HG03045 (cell line): ENCODE results near the gene RASA3.
"Not testable (repeated sequence)": the region's sequence is repeated elsewhere in the genome, so short reads cannot be mapped to it uniquely, and the experiment has no call there.

Experiments used
- ATAC-seq: cut with Tn5 transposase; IDR thresholded peaks from one replicate; pipeline ENCODE4 v1.9.1; 2021; ENCODE audit warnings: mild to moderate bottlenecking, moderate library complexity; ENCODE audit not compliant: unreplicated experiment

The RASA3 gene

GRCh38 chr13:113996081-113996911, 136.1 kb downstream of the RASA3 start:
- ATAC-seq = no peak

- no peak for ATAC-seq
Observed at GRCh38 chr13:113995051-113995601, 137.3 kb downstream of the RASA3 start.

GRCh38 chr13:113992276-113993005, 140.0 kb downstream of the RASA3 start:
- no peak for ATAC-seq

- ATAC-seq = no peak
Observed at GRCh38 chr13:113991676-113992179, 140.7 kb downstream of the RASA3 start.

- ATAC-seq = no peak
Observed at GRCh38 chr13:113991191-113991669, 141.2 kb downstream of the RASA3 start.

- ATAC-seq = no peak
Observed at GRCh38 chr13:113990321-113990837, 142.0 kb downstream of the RASA3 start.

GRCh38 chr13:113989585-113990300, 142.7 kb downstream of the RASA3 start:
- ATAC-seq = no peak

- ATAC-seq = not testable (repeated sequence)
Observed at GRCh38 chr13:113988859-113989258, 143.6 kb downstream of the RASA3 start.

GRCh38 chr13:113982296-113982661, 150.1 kb downstream of the RASA3 start:
- no peak for ATAC-seq

GRCh38 chr13:113981611-113982295, 150.7 kb downstream of the RASA3 start:
- no peak for ATAC-seq

- ATAC-seq = no peak
Observed at GRCh38 chr13:113981194-113981605, 151.2 kb downstream of the RASA3 start.

GRCh38 chr13:113980489-113981064, 151.8 kb downstream of the RASA3 start:
- no peak for ATAC-seq

- no peak for ATAC-seq
Observed at GRCh38 chr13:113979791-113980471, 152.5 kb downstream of the RASA3 start.

GRCh38 chr13:113978741-113979481, 153.5 kb downstream of the RASA3 start:
- no peak for ATAC-seq

GRCh38 chr13:113977976-113978375, 154.4 kb downstream of the RASA3 start:
- ATAC-seq = no peak

- ATAC-seq = no peak
Observed at GRCh38 chr13:113976711-113977684, 155.4 kb downstream of the RASA3 start.

- ATAC-seq = no peak
Observed at GRCh38 chr13:113975416-113975815, 157.0 kb downstream of the RASA3 start.
